Measurements from ENCODE around the gene SEPTIN8.
"Not testable (repeated sequence)": the region's sequence is repeated elsewhere in the genome, so short reads cannot be mapped to it uniquely, and the experiment has no call there.

The SEPTIN8 gene

GRCh38 chr5:132816083-132816482 is 39.0 kb upstream of the SEPTIN8 start:
- peaks cover 38% of the 10 kb centered on the region for H3K27me3 Mint-ChIP-seq
- peaks cover 29% of the 10 kb centered on the region for H3K4me1 Mint-ChIP-seq
- H3K4me3 Mint-ChIP-seq = no peak overlapping the region

GRCh38 chr5:132815454-132815853 is 38.4 kb upstream of the SEPTIN8 start:
- Mint-ChIP-seq H3K36me3 (no peaks in the 10 kb centered on the region), H3K4me3 (no peak overlapping the region), H3K4me1 (peaks cover 27% of the 10 kb centered on the region), H3K27me3 (peaks cover 42% of the 10 kb centered on the region), H3K9me3 (no peaks in the 10 kb centered on the region), H3K27ac (no peak overlapping the region)
- ATAC-seq = no peak

More at GRCh38 chr5:132816083-132816482, 39.0 kb upstream of the SEPTIN8 start:
- Mint-ChIP-seq H3K9me3 (no peaks in the 10 kb centered on the region), H3K36me3 (no peaks in the 10 kb centered on the region), H3K27ac (no peak overlapping the region)
- ATAC-seq = no peak

DNA sequence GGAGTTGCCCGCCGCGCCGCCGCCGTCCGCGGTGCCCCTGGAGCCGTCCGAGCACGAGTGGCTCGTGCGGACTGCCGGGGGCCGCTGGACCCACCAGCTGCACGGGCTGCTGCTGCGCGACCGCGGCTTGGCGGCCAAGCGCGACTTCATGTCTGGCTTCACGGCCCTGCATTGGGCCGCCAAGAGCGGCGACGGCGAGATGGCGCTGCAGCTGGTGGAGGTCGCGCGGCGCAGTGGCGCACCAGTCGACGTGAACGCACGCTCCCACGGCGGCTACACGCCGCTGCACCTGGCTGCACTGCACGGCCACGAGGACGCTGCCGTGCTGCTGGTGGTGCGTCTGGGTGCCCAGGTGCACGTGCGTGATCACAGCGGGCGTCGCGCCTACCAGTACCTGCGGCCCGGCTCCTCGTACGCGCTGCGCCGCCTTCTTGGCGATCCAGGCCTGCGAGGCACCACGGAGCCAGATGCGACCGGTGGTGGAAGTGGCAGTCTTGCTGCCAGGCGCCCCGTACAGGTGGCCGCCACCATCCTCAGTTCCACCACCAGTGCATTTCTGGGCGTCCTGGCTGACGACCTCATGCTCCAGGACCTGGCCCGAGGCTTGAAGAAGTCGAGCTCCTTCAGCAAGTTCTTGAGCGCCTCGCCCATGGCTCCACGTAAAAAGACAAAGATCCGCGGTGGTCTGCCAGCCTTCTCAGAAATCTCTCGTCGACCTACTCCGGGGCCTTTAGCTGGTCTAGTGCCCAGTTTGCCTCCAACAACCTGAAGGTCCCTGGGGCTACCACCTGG is 37.7 kb upstream of the SEPTIN8 start:
- Mint-ChIP-seq H3K4me3 (no peak overlapping the region), H3K27me3 (peaks cover 42% of the 10 kb centered on the region), H3K36me3 (no peaks in the 10 kb centered on the region), H3K4me1 (peaks cover 19% of the 10 kb centered on the region), H3K27ac (no peak overlapping the region), H3K9me3 (no peaks in the 10 kb centered on the region)
- no peak for ATAC-seq

DNA sequence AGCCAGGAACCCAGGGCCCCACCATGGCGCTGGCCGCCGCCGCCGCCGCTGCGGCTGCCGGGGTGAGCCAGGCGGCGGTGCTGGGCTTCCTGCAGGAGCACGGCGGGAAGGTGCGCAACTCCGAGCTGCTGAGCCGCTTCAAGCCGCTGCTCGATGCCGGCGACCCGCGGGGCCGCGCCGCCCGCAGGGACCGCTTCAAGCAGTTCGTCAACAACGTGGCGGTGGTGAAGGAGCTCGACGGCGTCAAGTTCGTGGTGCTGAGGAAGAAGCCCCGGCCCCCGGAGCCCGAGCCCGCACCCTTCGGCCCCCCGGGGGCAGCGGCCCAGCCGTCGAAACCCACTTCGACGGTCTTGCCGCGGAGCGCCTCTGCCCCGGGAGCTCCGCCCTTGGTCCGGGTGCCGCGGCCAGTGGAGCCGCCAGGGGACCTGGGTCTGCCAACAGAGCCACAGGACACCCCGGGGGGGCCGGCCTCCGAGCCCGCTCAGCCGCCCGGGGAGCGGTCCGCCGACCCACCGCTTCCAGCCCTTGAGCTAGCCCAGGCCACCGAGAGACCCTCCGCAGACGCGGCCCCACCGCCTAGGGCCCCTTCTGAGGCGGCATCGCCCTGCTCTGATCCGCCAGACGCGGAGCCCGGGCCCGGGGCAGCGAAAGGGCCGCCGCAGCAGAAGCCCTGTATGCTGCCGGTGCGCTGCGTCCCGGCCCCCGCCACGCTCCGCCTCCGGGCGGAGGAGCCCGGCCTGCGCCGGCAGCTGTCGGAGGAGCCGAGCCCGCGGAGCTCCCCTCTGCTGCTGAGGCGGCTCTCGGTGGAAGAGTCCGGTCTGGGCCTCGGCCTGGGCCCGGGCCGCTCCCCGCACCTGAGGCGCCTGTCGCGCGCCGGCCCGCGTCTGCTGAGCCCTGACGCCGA is 36.8 kb upstream of the SEPTIN8 start:
- Mint-ChIP-seq H3K4me1 (peaks cover 12% of the 10 kb centered on the region), H3K9me3 (no peaks in the 10 kb centered on the region), H3K27ac (no peak overlapping the region), H3K36me3 (no peaks in the 10 kb centered on the region), H3K27me3 (peaks cover 42% of the 10 kb centered on the region), H3K4me3 (no peak overlapping the region)
- peak; percentile 24 for ATAC-seq

- Mint-ChIP-seq H3K36me3 (no peaks in the 10 kb centered on the region), H3K9me3 (no peaks in the 10 kb centered on the region), H3K27ac (no peak within 1 kb of the TSS), H3K4me1 (peaks cover 12% of the 10 kb centered on the region), H3K27me3 (peaks cover 40% of the 10 kb centered on the region), H3K4me3 (peak within 1 kb of the TSS; percentile 48)
- ATAC-seq = no peak
These were observed 36.0 kb upstream of the SEPTIN8 start, which contains the start of gene SOWAHA for GRCh38 chr5:132812781-132813598. TSS of gene SOWAHA (plus strand) at chr5:132813302. CDS start at chr5:132813622, 320 bp downstream.

GRCh38 chr5:132812123-132812765 is 35.2 kb upstream of the SEPTIN8 start:
- Mint-ChIP-seq H3K4me3 (peak overlapping the region; percentile 48), H3K27ac (no peak overlapping the region), H3K27me3 (peaks cover 40% of the 10 kb centered on the region), H3K9me3 (no peaks in the 10 kb centered on the region), H3K36me3 (no peaks in the 10 kb centered on the region), H3K4me1 (peaks cover 12% of the 10 kb centered on the region)
- ATAC-seq = no peak

DNA sequence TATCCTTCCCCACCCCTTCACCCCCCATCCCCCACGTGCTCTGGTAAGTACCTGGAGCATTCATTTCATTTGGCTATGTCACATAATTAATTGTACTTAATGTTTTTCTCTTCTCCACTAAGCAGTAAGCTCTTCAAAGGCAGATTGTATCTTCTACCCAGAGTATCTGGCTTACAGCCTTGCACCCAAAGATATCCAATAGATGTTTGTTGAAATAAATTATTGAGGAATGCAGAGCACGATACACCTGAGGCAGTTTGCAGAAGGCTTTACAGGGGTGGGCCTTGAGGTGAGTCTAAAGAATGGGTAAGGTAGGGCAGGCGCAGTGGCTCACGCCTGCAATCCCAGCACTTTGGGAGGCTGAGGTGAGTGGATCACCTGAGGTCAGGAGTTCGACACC is 33.6 kb upstream of the SEPTIN8 start:
- Mint-ChIP-seq H3K9me3 (no peaks in the 10 kb centered on the region), H3K4me1 (peaks cover 12% of the 10 kb centered on the region), H3K4me3 (no peak overlapping the region), H3K27me3 (peaks cover 40% of the 10 kb centered on the region), H3K27ac (no peak overlapping the region), H3K36me3 (no peaks in the 10 kb centered on the region)
- ATAC-seq = no peak

DNA sequence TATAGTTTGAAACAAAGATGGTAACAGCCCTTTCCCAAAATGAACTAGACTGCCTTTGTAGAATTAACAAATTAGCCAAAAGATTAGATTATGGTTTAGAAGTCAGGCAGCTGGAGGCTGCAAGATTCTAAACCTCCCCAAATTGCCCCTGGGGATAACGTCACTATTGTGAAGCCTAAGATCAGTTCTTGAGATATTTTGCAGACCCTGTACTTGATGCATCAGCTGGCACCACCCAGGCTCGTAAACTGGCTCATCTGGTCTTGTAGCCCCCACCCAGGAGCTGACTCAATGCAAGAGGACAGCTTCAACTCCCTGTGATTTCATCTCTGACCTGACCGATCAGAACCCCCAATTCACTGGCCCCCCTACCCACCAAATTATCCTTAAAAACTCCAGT is 31.8 kb upstream of the SEPTIN8 start:
- no peaks in the 10 kb centered on the region for H3K9me3 Mint-ChIP-seq
- H3K36me3 Mint-ChIP-seq = no peaks in the 10 kb centered on the region
- ATAC-seq = no peak
- H3K4me1 Mint-ChIP-seq = peaks cover 20% of the 10 kb centered on the region
- H3K4me3 Mint-ChIP-seq = no peak overlapping the region
- H3K27me3 Mint-ChIP-seq = peaks cover 49% of the 10 kb centered on the region
- H3K27ac Mint-ChIP-seq = no peak overlapping the region

DNA sequence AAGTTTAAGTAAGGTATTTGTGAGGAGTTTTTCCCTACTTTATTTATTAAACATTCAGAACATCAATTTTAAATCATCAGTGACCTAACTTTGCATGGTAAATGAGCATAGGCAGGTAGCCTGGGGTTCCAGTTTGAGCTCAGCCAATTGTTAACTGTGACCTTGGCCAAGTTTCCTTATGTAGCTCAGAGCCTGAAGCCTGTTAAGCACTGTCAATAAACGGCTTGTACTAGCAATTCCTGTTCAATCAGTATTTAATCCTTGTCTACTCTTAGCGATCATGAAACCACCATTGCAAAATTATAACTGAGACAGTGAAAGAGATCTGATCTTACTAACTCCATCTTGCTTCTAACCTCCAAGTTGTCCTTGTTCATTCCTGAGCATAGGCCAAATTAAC is 31.4 kb upstream of the SEPTIN8 start:
- H3K4me1 Mint-ChIP-seq = peaks cover 22% of the 10 kb centered on the region
- H3K9me3 Mint-ChIP-seq = no peaks in the 10 kb centered on the region
- H3K36me3 Mint-ChIP-seq = no peaks in the 10 kb centered on the region
- ATAC-seq = no peak
- no peak overlapping the region for H3K27ac Mint-ChIP-seq
- no peak overlapping the region for H3K4me3 Mint-ChIP-seq
- peaks cover 53% of the 10 kb centered on the region for H3K27me3 Mint-ChIP-seq

DNA sequence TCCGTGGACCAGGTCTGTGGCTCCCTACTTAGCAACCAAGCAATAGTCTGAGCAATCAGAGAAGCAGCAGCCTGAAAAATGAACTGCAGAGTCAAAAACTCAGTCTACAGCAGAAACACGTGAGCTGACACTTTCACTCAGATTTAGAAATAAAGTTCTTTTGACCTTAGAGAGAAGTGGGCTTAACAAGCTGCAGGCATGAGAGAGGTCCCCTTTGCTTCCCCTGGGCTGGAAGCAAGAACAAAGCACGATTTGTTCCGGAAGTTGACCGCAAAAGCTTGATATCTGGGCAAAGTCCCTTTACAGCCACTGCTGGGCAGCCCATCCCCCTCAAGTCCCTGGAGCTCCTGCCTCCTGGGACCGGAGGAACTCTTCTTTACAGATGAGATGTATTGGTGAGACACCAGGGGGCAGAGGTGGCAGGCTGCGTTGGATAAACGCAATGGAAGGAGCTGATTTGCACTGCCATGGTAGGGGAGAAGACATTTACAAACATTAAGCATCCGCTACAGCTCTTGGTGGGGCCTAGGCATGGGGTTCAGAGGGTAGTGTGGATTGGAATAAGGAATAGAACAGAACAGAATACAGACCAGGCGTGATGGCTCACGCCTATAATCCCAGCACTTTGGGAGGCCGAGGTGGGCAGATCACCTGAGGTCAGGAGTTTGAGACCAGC is 30.3 kb upstream of the SEPTIN8 start:
- Mint-ChIP-seq H3K36me3 (no peaks in the 10 kb centered on the region), H3K4me1 (peaks cover 14% of the 10 kb centered on the region), H3K27ac (no peak overlapping the region), H3K27me3 (peaks cover 56% of the 10 kb centered on the region), H3K4me3 (no peak overlapping the region), H3K9me3 (no peaks in the 10 kb centered on the region)
- ATAC-seq = no peak

- H3K27ac Mint-ChIP-seq, ATAC-seq, H3K4me3 Mint-ChIP-seq, H3K9me3 Mint-ChIP-seq, H3K36me3 Mint-ChIP-seq, H3K4me1 Mint-ChIP-seq: not testable (repeated sequence)
- peaks cover 56% of the 10 kb centered on the region for H3K27me3 Mint-ChIP-seq
These were observed 29.7 kb upstream of the SEPTIN8 start for GRCh38 chr5:132806804-132807162.

GRCh38 chr5:132805872-132806271 is 28.8 kb upstream of the SEPTIN8 start:
- not testable (repeated sequence) for H3K27ac Mint-ChIP-seq, H3K36me3 Mint-ChIP-seq, H3K4me1 Mint-ChIP-seq, H3K4me3 Mint-ChIP-seq, ATAC-seq, H3K9me3 Mint-ChIP-seq
- H3K27me3 Mint-ChIP-seq = peaks cover 58% of the 10 kb centered on the region

DNA sequence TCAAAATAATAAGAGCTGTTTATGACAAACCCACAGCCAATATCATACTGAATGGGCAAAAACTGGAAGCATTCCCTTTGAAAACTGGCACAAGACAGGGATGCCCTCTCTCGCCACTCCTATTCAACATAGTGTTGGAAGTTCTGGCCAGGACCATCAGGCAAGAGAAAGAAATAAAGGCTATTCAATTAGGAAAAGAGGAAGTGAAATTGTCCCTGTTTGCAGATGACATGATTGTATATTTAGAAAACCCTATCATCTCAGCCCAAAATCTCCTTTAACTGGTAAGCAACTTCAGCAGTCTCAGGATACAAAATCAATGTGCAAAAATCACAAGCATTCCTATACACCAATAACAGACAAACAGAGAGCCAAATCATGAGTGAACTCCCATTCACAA is 27.2 kb upstream of the SEPTIN8 start:
- H3K27me3 Mint-ChIP-seq = peaks cover 52% of the 10 kb centered on the region
- not testable (repeated sequence) for H3K4me1 Mint-ChIP-seq, H3K9me3 Mint-ChIP-seq, H3K36me3 Mint-ChIP-seq, H3K4me3 Mint-ChIP-seq, H3K27ac Mint-ChIP-seq, ATAC-seq

DNA sequence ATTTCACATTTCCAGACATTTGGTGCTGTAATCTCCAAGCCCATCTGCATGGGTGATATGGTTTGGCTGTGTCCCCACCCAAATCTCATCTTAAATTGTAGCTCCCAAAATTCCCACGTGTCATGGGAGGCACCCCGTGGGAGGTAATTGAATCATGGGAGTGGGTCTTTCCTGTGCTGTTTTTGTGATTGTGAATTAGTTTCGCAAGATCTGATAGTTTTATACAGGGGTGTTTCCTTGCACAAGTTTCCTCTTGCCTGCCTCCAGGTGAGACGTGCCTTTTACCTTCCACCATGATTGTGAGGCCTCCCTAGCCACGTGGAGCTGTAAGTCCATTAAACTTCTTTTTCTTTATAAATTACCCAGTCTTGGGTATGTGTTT is 25.6 kb upstream of the SEPTIN8 start:
- not testable (repeated sequence) for ATAC-seq, H3K36me3 Mint-ChIP-seq, H3K9me3 Mint-ChIP-seq, H3K27ac Mint-ChIP-seq, H3K4me1 Mint-ChIP-seq, H3K4me3 Mint-ChIP-seq
- H3K27me3 Mint-ChIP-seq = peaks cover 60% of the 10 kb centered on the region
